PFSK-1 (cell line): Measurements from ENCODE around the gene ACSF3.

Experiments
- REST ChIP-seq, 2 experiments: IDR thresholded peaks; 2 replicates each; pipeline versions ENCODE4 v1.6.1 to v1.8.0; 2011 to 2012; ENCODE audit warnings: low read depth in 2 of 2, low read length in 2 of 2, control low read depth in 1 of 2, inconsistent platforms in 1 of 2, mild to moderate bottlenecking in 1 of 2, moderate library complexity in 1 of 2; ENCODE audit not compliant: insufficient read depth in 1 of 2
- SIN3A ChIP-seq: IDR thresholded peaks from 2 replicates; pipeline ENCODE4 v1.6.1; 2012; ENCODE audit warnings: mild to moderate bottlenecking, low read length, moderate library complexity, borderline replicate concordance; ENCODE audit not compliant: insufficient read depth

- no peak for TF ChIP-seq REST (IDR thresholded peaks at IDR 0.05; ENCODE audit: insufficient read depth in 1 of 2, low read depth in 2 of 2, low read length in 2 of 2)
- TF ChIP-seq SIN3A = no peak
Observed at GRCh38 chr16:89161763-89162713, 68.4 kb downstream of the ACSF3 start.
